ACC112 (cell line): Measurements from ENCODE around the gene CANT1.
"Not testable (repeated sequence)": the region's sequence is repeated elsewhere in the genome, so short reads cannot be mapped to it uniquely, and the experiment has no call there.

Source experiments
- H2AFZ ChIP-seq: fragments of 200-600 bp; sonication (generic); one replicate; pipeline ENCODE4 v1.6.0; 2017; ENCODE audit warnings: antibody characterized with exemption, low read length; ENCODE audit not compliant: unreplicated experiment
- H3K27ac ChIP-seq: fragments of 200-600 bp; sonication (generic); 2 replicates; pipeline ENCODE4 v1.5.1; 2014; ENCODE audit warnings: low read depth, mild to moderate bottlenecking, antibody characterized with exemption, low read length, moderate library complexity
- H3K27me3 ChIP-seq: fragments of 200-600 bp; sonication (generic); 2 replicates; pipeline ENCODE4 v1.6.1; 2014; ENCODE audit warnings: mild to moderate bottlenecking, antibody characterized with exemption, low read length, moderate library complexity, mixed read lengths; ENCODE audit not compliant: insufficient read depth
- H3K36me3 ChIP-seq: fragments of 200-600 bp; sonication (generic); 2 replicates; pipeline ENCODE4 v1.6.1; 2016; ENCODE audit warnings: mild to moderate bottlenecking, antibody characterized with exemption, low read length, moderate library complexity, mixed read lengths; ENCODE audit not compliant: insufficient read depth
- H3K4me1 ChIP-seq: fragments of 200-600 bp; sonication (generic); one replicate; pipeline ENCODE4 v1.6.1; 2016; ENCODE audit warnings: low read length, mixed read lengths; ENCODE audit not compliant: insufficient read depth, unreplicated experiment, control insufficient read depth
- H3K4me3 ChIP-seq: fragments of 200-600 bp; sonication (generic); 2 replicates; pipeline ENCODE4 v1.5.1; 2014; ENCODE audit warnings: mild to moderate bottlenecking, low read depth, low read length
- H3K79me2 ChIP-seq: fragments of 200-600 bp; sonication (generic); one replicate; pipeline ENCODE4 v1.6.0; 2016; ENCODE audit warnings: low read length; ENCODE audit not compliant: control insufficient read depth, unreplicated experiment, insufficient read depth

The CANT1 gene

DNA sequence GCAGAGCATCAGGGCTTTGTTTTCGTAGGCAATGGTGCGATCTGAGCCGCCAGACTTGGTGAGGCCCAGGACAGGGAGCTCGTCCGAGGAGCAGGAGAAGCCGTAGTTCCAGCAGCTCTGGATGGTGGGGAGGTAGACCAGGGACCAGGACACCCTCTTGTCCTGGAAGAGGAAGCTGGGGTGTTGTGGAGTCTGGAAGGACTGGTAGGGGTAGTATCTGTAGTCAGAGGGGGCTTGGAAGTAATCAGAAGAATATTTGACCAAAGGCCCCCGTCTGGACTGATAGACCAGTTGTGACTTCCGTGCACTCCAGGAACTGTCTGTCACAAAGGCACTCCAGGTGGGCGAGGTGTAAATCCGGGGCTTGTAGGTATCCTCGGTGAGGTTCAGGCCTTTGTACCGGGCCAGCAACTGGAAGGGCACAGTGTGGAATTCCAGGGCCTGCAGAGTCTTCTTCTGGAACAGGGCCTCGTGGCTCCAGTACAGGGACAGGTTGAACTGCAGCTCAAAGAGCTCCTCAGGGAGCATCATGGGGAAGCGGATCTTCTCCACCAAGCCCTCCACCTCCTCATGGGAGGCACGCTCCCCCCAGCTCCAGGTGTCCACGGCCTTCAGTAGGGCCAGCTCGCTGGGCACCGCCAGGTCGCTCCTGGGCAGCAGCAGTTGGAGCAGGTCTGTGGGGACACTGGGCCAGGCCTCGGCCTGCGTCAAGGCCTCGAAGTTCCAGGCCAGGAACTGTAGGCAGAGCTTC lies 37.6 kb downstream of the CANT1 start:
- Histone ChIP-seq H3K79me2 (peaks cover 38% of the 10 kb centered on the region), H3K4me3 (no peak overlapping the region), H2AFZ (no peak overlapping the region), H3K4me1 (peaks cover 27% of the 10 kb centered on the region), H3K27ac (no peak overlapping the region), H3K36me3 (peaks cover 17% of the 10 kb centered on the region; the same call in 1 of the 2 replicates), H3K27me3 (no peaks in the 10 kb centered on the region)

GRCh38 chr17:78970834-78971755 lies 38.5 kb downstream of the CANT1 start:
- Histone ChIP-seq H3K27ac (no peak overlapping the region), H3K27me3 (no peaks in the 10 kb centered on the region), H3K79me2 (peaks cover 30% of the 10 kb centered on the region), H3K36me3 (peaks cover 17% of the 10 kb centered on the region; the same call in 1 of the 2 replicates), H2AFZ (no peak overlapping the region), H3K4me1 (peaks cover 19% of the 10 kb centered on the region), H3K4me3 (no peak overlapping the region)

- H3K36me3 ChIP-seq: peaks cover 14% of the 10 kb centered on the region; the same call in 1 of the 2 replicates
Observed at GRCh38 chr17:78969865-78970264, 39.7 kb downstream of the CANT1 start.

GRCh38 chr17:78967782-78968362 lies 41.7 kb downstream of the CANT1 start:
- Histone ChIP-seq H3K4me1 (peaks cover 10% of the 10 kb centered on the region), H3K79me2 (peaks cover 21% of the 10 kb centered on the region), H3K36me3 (peaks cover 8% of the 10 kb centered on the region; the same call in 1 of the 2 replicates), H2AFZ (no peak overlapping the region), H3K27me3 (no peaks in the 10 kb centered on the region), H3K27ac (no peak overlapping the region), H3K4me3 (no peak overlapping the region)

More at GRCh38 chr17:78969865-78970264, 39.7 kb downstream of the CANT1 start:
- no peaks in the 10 kb centered on the region for H3K27me3 ChIP-seq
- H2AFZ ChIP-seq: no peak overlapping the region
- H3K27ac ChIP-seq: no peak overlapping the region
- H3K79me2 ChIP-seq: peaks cover 26% of the 10 kb centered on the region
- no peak overlapping the region for H3K4me3 ChIP-seq
- H3K4me1 ChIP-seq: peaks cover 10% of the 10 kb centered on the region

DNA sequence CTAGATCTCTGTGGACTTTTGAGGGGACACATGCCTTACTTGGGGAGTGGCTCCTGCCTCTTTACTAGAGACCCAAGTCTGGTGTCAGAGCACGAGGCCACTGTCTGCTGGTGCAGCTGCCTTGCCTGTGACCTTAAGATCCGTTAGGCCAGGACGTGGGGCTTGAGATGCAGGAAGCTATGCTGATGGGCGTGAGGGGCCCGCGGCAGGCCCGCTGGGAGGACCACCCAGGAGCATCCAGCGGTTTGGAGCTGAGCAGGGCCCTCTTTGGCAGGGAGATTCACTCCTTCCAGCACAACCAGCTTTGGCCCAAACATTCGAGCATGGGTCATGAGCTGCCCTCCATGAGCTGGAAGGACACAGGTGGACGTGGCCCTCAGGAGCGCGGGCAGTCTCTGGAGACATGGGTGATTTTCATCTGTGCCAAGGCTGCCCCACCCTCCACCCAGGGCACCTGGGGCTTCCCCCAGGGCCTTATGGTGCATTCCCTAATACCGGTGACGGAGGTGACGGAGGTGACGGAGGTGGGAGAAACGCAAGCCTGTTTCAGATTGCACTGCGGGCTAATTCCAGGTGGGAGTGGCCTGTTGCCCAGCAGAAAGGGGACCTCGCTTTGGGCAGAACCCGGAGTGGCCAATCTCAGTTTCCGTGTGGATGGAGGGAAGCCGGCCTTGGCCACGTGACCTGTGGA lies 42.5 kb downstream of the CANT1 start:
- H3K27me3 ChIP-seq: no peaks in the 10 kb centered on the region
- no peak overlapping the region for H3K4me3 ChIP-seq
- H3K79me2 ChIP-seq: peaks cover 21% of the 10 kb centered on the region
- H3K4me1 ChIP-seq: peaks cover 17% of the 10 kb centered on the region
- H3K27ac ChIP-seq: no peak overlapping the region
- H3K36me3 ChIP-seq: peaks cover 8% of the 10 kb centered on the region; the same call in 1 of the 2 replicates
- no peak overlapping the region for H2AFZ ChIP-seq

DNA sequence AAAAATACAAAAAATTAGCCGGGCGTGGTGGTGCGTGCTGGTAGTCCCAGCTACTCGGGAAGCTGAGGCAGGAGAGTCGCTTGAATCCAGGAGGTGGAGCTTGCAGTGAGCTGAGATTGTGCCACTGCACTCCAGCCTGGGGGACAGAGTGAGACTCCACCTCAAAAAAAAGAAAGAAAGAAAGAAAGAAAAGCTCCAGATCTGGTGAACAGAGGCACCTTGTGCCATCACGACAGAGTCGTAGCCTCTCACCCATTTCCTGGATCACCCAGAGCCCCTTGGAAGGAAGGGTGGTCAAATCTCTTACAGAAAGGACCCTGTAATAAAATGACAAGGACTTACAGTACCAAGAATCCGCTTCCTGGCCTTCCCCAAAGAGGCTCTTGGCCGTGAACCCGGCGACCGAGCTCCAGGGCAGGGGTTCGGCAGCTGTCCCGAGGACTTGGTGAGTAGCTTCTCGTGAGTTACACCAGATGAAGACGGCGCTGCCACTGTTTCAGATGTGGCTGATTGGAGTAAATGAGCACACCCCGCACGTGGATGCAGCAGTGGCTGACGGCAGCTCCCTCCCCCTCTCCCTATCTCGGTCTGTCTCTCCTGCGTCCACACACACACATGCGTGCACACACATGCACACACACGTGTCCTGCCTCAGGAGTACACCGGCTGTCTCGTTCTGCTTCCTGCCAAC lies 43.3 kb downstream of the CANT1 start:
- peaks cover 12% of the 10 kb centered on the region for H3K4me1 ChIP-seq
- H2AFZ ChIP-seq: no peak overlapping the region
- no peaks in the 10 kb centered on the region for H3K27me3 ChIP-seq
- H3K36me3 ChIP-seq: peaks cover 8% of the 10 kb centered on the region; the same call in 1 of the 2 replicates
- no peak overlapping the region for H3K27ac ChIP-seq
- H3K4me3 ChIP-seq: no peak overlapping the region
- peaks cover 13% of the 10 kb centered on the region for H3K79me2 ChIP-seq

DNA sequence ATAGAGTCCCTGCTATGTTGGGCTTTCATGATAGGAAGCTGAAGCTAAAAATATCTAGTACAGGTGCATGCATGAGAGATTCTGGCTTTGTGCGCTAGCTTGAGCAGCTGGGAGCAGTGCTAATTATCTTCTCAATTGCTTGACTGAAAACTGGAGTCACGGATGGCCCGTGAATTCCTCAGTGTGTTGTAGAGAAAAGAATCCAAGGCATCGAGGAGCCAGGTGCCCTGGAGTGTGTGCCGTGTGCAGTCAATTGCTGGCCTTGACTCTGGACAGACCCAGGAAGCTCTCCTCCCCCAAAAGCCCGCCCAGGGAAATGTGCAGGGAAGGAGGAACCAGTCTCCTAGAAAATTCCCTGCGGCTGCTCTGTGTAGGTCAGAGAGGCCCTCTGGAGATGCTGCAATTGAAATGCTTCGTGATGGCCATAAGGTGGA lies 44.1 kb downstream of the CANT1 start:
- Histone ChIP-seq H3K79me2 (peaks cover 7% of the 10 kb centered on the region), H3K27me3 (no peaks in the 10 kb centered on the region), H3K4me1 (peaks cover 7% of the 10 kb centered on the region), H2AFZ (no peak overlapping the region), H3K27ac (no peak overlapping the region), H3K36me3 (peaks cover 4% of the 10 kb centered on the region; the same call in 1 of the 2 replicates), H3K4me3 (no peak overlapping the region)

- Histone ChIP-seq H3K79me2 (no peaks in the 10 kb centered on the region), H3K4me3 (no peak overlapping the region), H3K4me1 (peaks cover 11% of the 10 kb centered on the region), H3K36me3 (no peaks in the 10 kb centered on the region), H3K27me3 (no peaks in the 10 kb centered on the region), H3K27ac (no peak overlapping the region), H2AFZ (no peak overlapping the region)
Observed at GRCh38 chr17:78963378-78963777, 46.2 kb downstream of the CANT1 start.

DNA sequence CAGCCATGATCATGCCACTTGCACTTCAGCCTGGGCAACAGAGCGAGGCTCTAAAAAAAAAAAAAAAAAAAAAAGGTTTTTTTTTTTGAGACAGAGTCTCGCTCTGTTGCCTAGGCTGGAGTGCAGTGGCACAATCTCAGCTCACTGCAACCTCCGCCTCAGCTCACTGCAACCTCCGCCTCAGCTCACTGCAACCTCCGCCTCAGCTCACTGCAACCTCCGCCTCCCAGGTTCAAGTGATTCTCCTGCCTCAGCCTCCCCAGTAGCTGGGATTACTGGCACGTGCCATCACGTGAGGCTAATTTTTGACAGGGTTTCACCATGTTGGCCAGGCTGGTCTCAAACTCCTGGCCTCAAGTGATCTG lies 46.6 kb downstream of the CANT1 start:
- H3K4me3 ChIP-seq, H3K27ac ChIP-seq, H2AFZ ChIP-seq, H3K36me3 ChIP-seq, H3K27me3 ChIP-seq, H3K79me2 ChIP-seq: not testable (repeated sequence)
- H3K4me1 ChIP-seq: peaks cover 13% of the 10 kb centered on the region
